Trophoblast cell (in vitro differentiated cells and primary cell): ENCODE measurements around the gene OGDHL.

ENCODE experiments used
- DNase-seq, 2 donors: peaks; one replicate each; pipeline ENCODE4 v3.0.0-alpha.2; 2016
- H2AFZ ChIP-seq: 2 replicates; pipeline ENCODE4 v1.6.1; 2013; ENCODE audit warnings: low read length, moderate library complexity, mild to moderate bottlenecking; ENCODE audit not compliant: insufficient read depth, poor library complexity
- H2AK5ac ChIP-seq: 2 replicates; pipeline ENCODE4 v1.6.1; 2013; ENCODE audit warnings: mild to moderate bottlenecking, low read length
- H2BK120ac ChIP-seq: 2 replicates; pipeline ENCODE4 v1.6.1; 2013; ENCODE audit warnings: low read length, mild to moderate bottlenecking, moderate library complexity; ENCODE audit not compliant: insufficient read depth, poor library complexity
- H2BK12ac ChIP-seq: 2 replicates; pipeline ENCODE4 v1.6.1; 2013; ENCODE audit warnings: mild to moderate bottlenecking, low read length, moderate library complexity
- H2BK5ac ChIP-seq: 2 replicates; pipeline ENCODE4 v1.6.1; 2013; ENCODE audit warnings: low read length, low read depth, moderate library complexity, mild to moderate bottlenecking; ENCODE audit not compliant: poor library complexity
- H3K14ac ChIP-seq: 2 replicates; pipeline ENCODE4 v1.6.1; 2013; ENCODE audit warnings: mild to moderate bottlenecking, low read length
- H3K18ac ChIP-seq: 2 replicates; pipeline ENCODE4 v1.6.1; 2013; ENCODE audit warnings: mild to moderate bottlenecking, low read length
- H3K23ac ChIP-seq: 2 replicates; pipeline ENCODE4 v1.6.1; 2013; ENCODE audit warnings: low read length
- H3K27ac ChIP-seq: 2 replicates; pipeline ENCODE4 v1.5.1; 2013; ENCODE audit warnings: low read depth, mild to moderate bottlenecking, inconsistent platforms, low read length, moderate library complexity
- H3K27me3 ChIP-seq: 2 replicates; pipeline ENCODE4 v1.6.1; 2013; ENCODE audit warnings: inconsistent platforms, mild to moderate bottlenecking, low read length, moderate library complexity; ENCODE audit not compliant: insufficient read depth
- H3K36me3 ChIP-seq, 2 experiments: 1 replicate in 1 of 2; 2 replicates in 1 of 2; pipeline ENCODE4 v1.6.1; 2013; ENCODE audit warnings: low read length in 2 of 2, mild to moderate bottlenecking in 2 of 2, moderate library complexity in 1 of 2; ENCODE audit not compliant: insufficient read depth in 2 of 2, control insufficient read depth in 1 of 2
- H3K4ac ChIP-seq: 2 replicates; pipeline ENCODE4 v1.6.1; 2013; ENCODE audit warnings: low read depth, mild to moderate bottlenecking, low read length, moderate library complexity
- H3K4me1 ChIP-seq, 2 experiments: 1 replicate in 1 of 2; 2 replicates in 1 of 2; pipeline ENCODE4 v1.6.1; 2013; ENCODE audit warnings: low read length in 2 of 2, mild to moderate bottlenecking in 2 of 2, moderate library complexity in 1 of 2; ENCODE audit not compliant: insufficient read depth in 2 of 2, control insufficient read depth in 1 of 2
- H3K4me2 ChIP-seq: 2 replicates; pipeline ENCODE4 v1.6.1; 2013; ENCODE audit warnings: inconsistent platforms, mild to moderate bottlenecking, low read length, moderate library complexity
- H3K4me3 ChIP-seq: 2 replicates; pipeline ENCODE4 v1.5.1; 2013; ENCODE audit warnings: mild to moderate bottlenecking, low read depth, low read length, inconsistent platforms
- H3K79me1 ChIP-seq: one replicate; pipeline ENCODE4 v1.6.1; 2013; ENCODE audit warnings: low read length
- H3K79me2 ChIP-seq: 2 replicates; pipeline ENCODE4 v1.6.1; 2013; ENCODE audit warnings: low read length, mild to moderate bottlenecking; ENCODE audit not compliant: control insufficient read depth, insufficient read depth, poor library complexity
- H3K9ac ChIP-seq: 2 replicates; pipeline ENCODE4 v1.6.1; 2013; ENCODE audit warnings: mild to moderate bottlenecking, low read length
- H3K9me3 ChIP-seq: 2 replicates; pipeline ENCODE4 v1.6.1; 2013; ENCODE audit warnings: low read depth, mild to moderate bottlenecking, control low read depth, inconsistent platforms, low read length; ENCODE audit not compliant: insufficient read depth
- H4K12ac ChIP-seq: 2 replicates; pipeline ENCODE4 v1.6.1; 2013; ENCODE audit warnings: low read depth, mild to moderate bottlenecking, low read length, moderate library complexity
- H4K8ac ChIP-seq: 2 replicates; pipeline ENCODE4 v1.6.1; 2013; ENCODE audit warnings: low read depth, mild to moderate bottlenecking, low read length, moderate library complexity
- H4K91ac ChIP-seq: one replicate; pipeline ENCODE4 v1.6.1; 2013; ENCODE audit warnings: low read depth, mild to moderate bottlenecking, low read length, moderate library complexity
- WGBS: extraction: QIAGEN DNeasy Blood & Tissue Kit; methylation state at CpG from one replicate; pipeline ENCODE4 v1.1.7; 2013; ENCODE audit warnings: missing lambda C conversion rate; ENCODE audit not compliant: insufficient read length, insufficient coverage; ENCODE audit errors: extremely low coverage; 5-methylcytosine and 5-hydroxymethylcytosine counted together

Gene OGDHL

DNA sequence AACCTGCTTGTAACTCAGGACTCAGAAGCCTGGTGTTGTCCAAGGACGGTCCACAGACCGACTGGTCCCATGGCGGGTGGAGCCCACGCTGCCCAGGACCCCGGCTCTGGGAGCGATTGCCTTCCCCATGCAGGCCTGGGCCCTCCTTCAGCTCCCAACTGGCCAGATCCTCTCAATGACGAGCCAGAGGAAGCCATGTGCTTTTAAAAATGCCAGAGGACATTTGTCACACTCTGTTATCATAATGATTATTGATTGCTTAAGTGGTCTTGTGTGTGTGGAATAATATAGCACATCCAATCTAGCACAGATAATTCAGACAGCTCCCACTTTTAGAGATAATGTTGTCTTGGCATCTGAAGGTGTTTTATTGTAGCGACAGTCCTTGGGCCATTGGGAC, 22.6 kb upstream of the OGDHL start:
- Histone ChIP-seq H3K27ac (no peak overlapping the region), H3K9ac (no peak overlapping the region), H3K4me3 (no peak overlapping the region), H2BK120ac (no peak overlapping the region), H4K12ac (no peak overlapping the region), H2BK12ac (no peak overlapping the region), H3K23ac (no peak overlapping the region), H2AFZ (no peak overlapping the region), H3K4me1 (no peaks in the 10 kb centered on the region), H3K9me3 (no peaks in the 10 kb centered on the region), H3K18ac (no peak overlapping the region), H2AK5ac (no peak overlapping the region), H4K91ac (no peak overlapping the region), H3K27me3 (no peaks in the 10 kb centered on the region), H3K36me3 (no peaks in the 10 kb centered on the region), H3K79me1 (no peaks in the 10 kb centered on the region), H3K4ac (no peak overlapping the region), H3K4me2 (no peak overlapping the region), H4K8ac (no peak overlapping the region), H2BK5ac (no peak overlapping the region), H3K14ac (no peak overlapping the region), H3K79me2 (no peaks in the 10 kb centered on the region)
- no CpG with 5 or more reads among the region's 8 CpGs for WGBS
- DNase-seq: no peak

DNA sequence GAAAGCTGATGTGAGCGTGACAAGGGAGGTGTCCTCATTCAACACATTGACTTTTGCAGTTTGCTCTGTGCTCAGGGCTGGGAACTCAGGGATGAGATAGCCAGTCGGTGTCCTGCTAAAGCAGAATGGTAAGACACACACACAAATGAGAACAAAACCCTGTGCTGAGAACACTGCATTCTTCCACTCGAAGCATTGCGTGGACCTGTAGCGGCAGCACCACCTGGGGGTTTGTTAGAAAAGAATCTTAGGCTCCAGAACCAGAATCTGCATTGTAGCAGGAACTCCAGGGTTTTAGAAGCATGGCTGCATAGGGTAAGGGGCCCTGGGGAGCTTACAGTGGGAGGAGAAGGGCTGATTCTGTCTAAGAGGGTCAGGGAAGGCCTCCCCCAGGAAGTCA, 21.5 kb upstream of the OGDHL start:
- H3K18ac ChIP-seq: no peak overlapping the region
- no peaks in the 10 kb centered on the region for H3K4me1 ChIP-seq
- no peak overlapping the region for H3K27ac ChIP-seq
- H3K23ac ChIP-seq: no peak overlapping the region
- H3K79me2 ChIP-seq: no peaks in the 10 kb centered on the region
- no CpG with 5 or more reads among the region's 5 CpGs for WGBS
- no peak for DNase-seq
- no peaks in the 10 kb centered on the region for H3K27me3 ChIP-seq
- H4K91ac ChIP-seq: no peak overlapping the region
- no peak overlapping the region for H2BK12ac ChIP-seq
- H3K9ac ChIP-seq: no peak overlapping the region
- H3K4me3 ChIP-seq: no peak overlapping the region
- H4K12ac ChIP-seq: no peak overlapping the region
- no peaks in the 10 kb centered on the region for H3K9me3 ChIP-seq
- H3K36me3 ChIP-seq: no peaks in the 10 kb centered on the region
- no peak overlapping the region for H4K8ac ChIP-seq
- no peak overlapping the region for H2AK5ac ChIP-seq
- H3K4ac ChIP-seq: no peak overlapping the region
- no peak overlapping the region for H3K14ac ChIP-seq
- H3K79me1 ChIP-seq: no peaks in the 10 kb centered on the region
- H3K4me2 ChIP-seq: no peak overlapping the region
- H2BK120ac ChIP-seq: no peak overlapping the region
- H2BK5ac ChIP-seq: no peak overlapping the region
- H2AFZ ChIP-seq: no peak overlapping the region

DNA sequence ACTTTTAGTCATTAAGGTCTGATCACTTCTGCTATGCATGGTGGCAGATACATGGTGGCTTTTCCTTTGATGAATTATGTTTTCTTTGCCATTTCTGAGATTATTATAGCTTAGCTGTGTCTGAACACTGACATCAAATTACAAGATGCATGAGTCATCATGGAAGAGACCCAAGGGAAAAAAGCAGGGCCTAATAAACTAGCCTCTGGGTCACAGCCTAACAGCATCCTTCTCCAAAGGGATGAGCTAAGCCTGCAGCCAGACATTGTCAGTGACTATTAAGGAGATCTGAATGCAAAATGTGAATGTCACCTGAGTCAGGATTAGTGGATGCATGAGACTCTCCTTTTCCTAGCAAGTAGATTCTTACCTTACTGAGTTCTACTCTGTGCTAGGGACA, 19.1 kb upstream of the OGDHL start:
- H4K12ac ChIP-seq: no peak overlapping the region
- no peaks in the 10 kb centered on the region for H3K79me2 ChIP-seq
- no peak overlapping the region for H3K23ac ChIP-seq
- H2AK5ac ChIP-seq: no peak overlapping the region
- DNase-seq: no peak
- H2BK5ac ChIP-seq: no peak overlapping the region
- no peak overlapping the region for H3K14ac ChIP-seq
- H3K18ac ChIP-seq: no peak overlapping the region
- no peaks in the 10 kb centered on the region for H3K4me1 ChIP-seq
- no peak overlapping the region for H2BK120ac ChIP-seq
- no peak overlapping the region for H3K27ac ChIP-seq
- no peak overlapping the region for H3K9ac ChIP-seq
- H4K91ac ChIP-seq: no peak overlapping the region
- no peak overlapping the region for H4K8ac ChIP-seq
- H3K27me3 ChIP-seq: no peaks in the 10 kb centered on the region
- H3K36me3 ChIP-seq: no peaks in the 10 kb centered on the region
- H3K4ac ChIP-seq: no peak overlapping the region
- H3K4me3 ChIP-seq: no peak overlapping the region
- no peak overlapping the region for H2BK12ac ChIP-seq
- no peak overlapping the region for H3K4me2 ChIP-seq
- no peaks in the 10 kb centered on the region for H3K79me1 ChIP-seq
- no peak overlapping the region for H2AFZ ChIP-seq
- no peaks in the 10 kb centered on the region for H3K9me3 ChIP-seq

DNA sequence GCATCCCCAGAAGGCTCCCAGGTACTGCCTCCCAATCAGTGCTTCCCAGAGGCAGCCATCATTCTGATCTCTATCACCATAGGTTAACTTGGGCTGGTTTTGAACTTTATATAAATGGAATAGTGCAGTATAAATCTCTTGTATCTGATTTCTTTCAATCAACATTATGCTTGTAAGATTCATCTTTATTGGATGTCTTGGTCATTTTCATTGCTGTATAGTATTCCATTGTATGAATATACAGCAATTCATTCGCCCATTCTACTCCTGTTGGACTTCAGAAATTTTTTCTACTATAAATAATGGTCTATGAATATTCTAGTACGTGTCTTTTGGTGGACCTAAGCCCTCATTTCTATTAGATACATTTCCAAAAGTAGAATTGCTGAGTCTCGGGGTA, 16.1 kb upstream of the OGDHL start:
- Histone ChIP-seq H2AK5ac (no peak overlapping the region), H2BK12ac (no peak overlapping the region), H3K4ac (no peak overlapping the region), H3K4me1 (no peaks in the 10 kb centered on the region), H3K79me1 (no peaks in the 10 kb centered on the region), H3K18ac (no peak overlapping the region), H3K9ac (no peak overlapping the region), H2BK120ac (no peak overlapping the region), H3K9me3 (no peaks in the 10 kb centered on the region), H4K91ac (no peak overlapping the region), H3K36me3 (no peaks in the 10 kb centered on the region), H4K8ac (no peak overlapping the region), H3K4me3 (no peak overlapping the region), H3K27ac (no peak overlapping the region), H4K12ac (no peak overlapping the region), H3K79me2 (no peaks in the 10 kb centered on the region), H3K27me3 (no peaks in the 10 kb centered on the region), H2AFZ (no peak overlapping the region), H3K14ac (no peak overlapping the region), H3K4me2 (no peak overlapping the region), H3K23ac (no peak overlapping the region), H2BK5ac (no peak overlapping the region)
- no CpG with 5 or more reads among the region's 3 CpGs for WGBS
- no peak for DNase-seq

DNA sequence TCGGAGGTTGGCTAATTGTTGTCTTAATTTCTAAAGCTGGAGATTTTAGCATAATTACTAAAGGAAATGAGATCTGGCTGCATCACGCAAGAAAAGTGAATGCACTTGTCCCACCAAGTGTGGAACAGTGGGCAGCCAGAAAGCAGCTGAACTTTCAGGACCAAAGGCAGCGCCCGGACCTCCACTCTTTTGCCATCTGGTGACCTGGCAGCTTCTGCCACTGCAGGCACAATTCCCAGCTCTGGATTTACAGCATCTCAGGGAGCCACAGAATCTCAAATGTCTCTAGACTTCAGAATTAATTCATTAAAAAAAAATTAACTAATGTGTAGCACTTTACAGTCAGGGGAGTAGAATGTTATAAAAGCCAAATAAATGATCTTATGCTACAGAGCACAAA, 14.7 kb upstream of the OGDHL start:
- Histone ChIP-seq H4K91ac (no peak overlapping the region), H3K9ac (no peak overlapping the region), H4K12ac (no peak overlapping the region), H2BK120ac (no peak overlapping the region), H2AK5ac (no peak overlapping the region), H3K27ac (no peak overlapping the region), H3K4ac (no peak overlapping the region), H3K9me3 (no peaks in the 10 kb centered on the region), H3K27me3 (no peaks in the 10 kb centered on the region), H3K79me2 (no peaks in the 10 kb centered on the region), H2BK5ac (no peak overlapping the region), H3K79me1 (no peaks in the 10 kb centered on the region), H3K4me1 (no peaks in the 10 kb centered on the region), H3K4me3 (no peak overlapping the region), H3K36me3 (no peaks in the 10 kb centered on the region), H4K8ac (no peak overlapping the region), H2AFZ (no peak overlapping the region), H3K18ac (no peak overlapping the region), H3K23ac (no peak overlapping the region), H3K4me2 (no peak overlapping the region), H2BK12ac (no peak overlapping the region), H3K14ac (no peak overlapping the region)
- WGBS: no CpG with 5 or more reads among the region's 4 CpGs
- DNase-seq: no peak
